PFSK-1 (cell line): ENCODE data around the gene ST8SIA6. TPM values are rescaled to one million over a fixed set of nuclear protein-coding genes. Genes with fewer than 3 reads are reported as not detected.

Source experiments
- FOXP2 ChIP-seq: optimal IDR thresholded peaks from 2 replicates; pipeline ENCODE3; 2011; ENCODE audit warnings: borderline replicate concordance, control low read depth, inconsistent platforms; ENCODE audit not compliant: insufficient read depth; ENCODE audit errors: extremely low read length, extremely low read depth
- POLR2AphosphoS5 ChIP-seq: IDR thresholded peaks from 2 replicates; pipeline ENCODE4 v1.6.1; 2012; ENCODE audit warnings: low read depth, mild to moderate bottlenecking, control low read depth, low read length, moderate library complexity
- SIN3A ChIP-seq: IDR thresholded peaks from 2 replicates; pipeline ENCODE4 v1.6.1; 2012; ENCODE audit warnings: mild to moderate bottlenecking, low read length, moderate library complexity, borderline replicate concordance; ENCODE audit not compliant: insufficient read depth
- TAF1 ChIP-seq: IDR thresholded peaks from 2 replicates; pipeline ENCODE4 v1.6.1; 2012; ENCODE audit warnings: low read length, control low read depth, borderline replicate concordance; ENCODE audit not compliant: insufficient read depth
- polyA plus RNA-seq: library from polyadenylated mRNA; unstranded; fragments of >200 nt; gene quantifications from one replicate; pipeline ENCODE4 v1.2.1, GENCODE V29; 2012; ENCODE audit warnings: low read depth, missing spikeins; ENCODE audit not compliant: insufficient read length
- TF ChIP-seq, protein P1 (sequence below), 2 experiments: IDR thresholded peaks; 2 replicates each; pipeline versions ENCODE4 v1.6.1 to v1.8.0; 2011 to 2012; ENCODE audit warnings: low read depth in 2 of 2, low read length in 2 of 2, control low read depth in 1 of 2, inconsistent platforms in 1 of 2, mild to moderate bottlenecking in 1 of 2, moderate library complexity in 1 of 2; ENCODE audit not compliant: insufficient read depth in 1 of 2

Gene ST8SIA6, protein sequence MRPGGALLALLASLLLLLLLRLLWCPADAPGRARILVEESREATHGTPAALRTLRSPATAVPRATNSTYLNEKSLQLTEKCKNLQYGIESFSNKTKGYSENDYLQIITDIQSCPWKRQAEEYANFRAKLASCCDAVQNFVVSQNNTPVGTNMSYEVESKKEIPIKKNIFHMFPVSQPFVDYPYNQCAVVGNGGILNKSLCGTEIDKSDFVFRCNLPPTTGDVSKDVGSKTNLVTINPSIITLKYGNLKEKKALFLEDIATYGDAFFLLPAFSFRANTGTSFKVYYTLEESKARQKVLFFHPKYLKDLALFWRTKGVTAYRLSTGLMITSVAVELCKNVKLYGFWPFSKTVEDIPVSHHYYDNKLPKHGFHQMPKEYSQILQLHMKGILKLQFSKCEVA
- not detected for polyA plus RNA-seq

DNA sequence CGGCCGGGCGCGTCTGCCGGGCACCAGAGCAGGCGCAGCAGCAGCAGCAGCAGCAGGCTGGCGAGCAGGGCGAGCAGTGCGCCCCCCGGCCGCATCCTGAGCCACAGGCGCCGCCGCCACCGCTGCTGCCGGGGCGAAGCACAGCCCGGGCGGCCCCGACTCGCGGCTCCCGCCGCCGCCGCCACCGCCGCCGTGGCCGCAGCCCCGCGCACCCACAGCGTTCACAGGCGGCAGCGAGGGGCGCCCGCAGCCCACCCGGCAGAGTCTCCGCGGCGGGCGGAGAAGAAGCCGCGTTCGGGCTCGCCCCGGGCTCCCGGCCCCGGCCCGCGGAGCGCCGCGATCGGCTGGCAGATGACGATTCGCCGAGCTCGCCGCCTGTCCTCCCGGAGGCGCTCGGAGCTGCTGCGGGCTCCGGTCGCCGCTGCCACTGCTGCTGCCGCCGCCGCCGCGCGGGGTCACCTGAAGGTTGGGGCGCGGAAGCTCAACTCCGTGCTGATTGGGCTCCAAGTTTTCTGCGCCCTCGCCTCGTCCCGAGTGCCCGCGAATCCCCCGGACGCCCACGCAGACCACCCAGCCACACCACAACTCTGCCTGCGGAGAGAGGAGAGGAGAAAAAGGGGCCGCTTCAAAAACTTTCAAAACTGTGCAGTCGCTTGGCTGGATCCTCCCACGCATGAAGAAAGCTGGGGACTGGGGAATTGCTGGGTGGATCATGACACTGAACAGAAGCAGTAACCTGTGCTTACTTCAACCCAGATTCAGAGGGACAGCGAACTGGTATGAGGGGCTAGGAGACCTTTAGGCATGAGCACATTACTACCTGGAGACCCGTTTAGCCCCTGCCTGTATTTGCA lies at the start of gene ST8SIA6:
Gene ST8SIA6, minus strand, starts transcription at position 435 of the 854 bp plus-strand sequence. Its CDS starts 340 bp downstream, at position 95.
- TF ChIP-seq POLR2AphosphoS5 (no peak), FOXP2 (no peak), SIN3A (no peak), TAF1 (no peak)
- TF ChIP-seq, protein P1, sequence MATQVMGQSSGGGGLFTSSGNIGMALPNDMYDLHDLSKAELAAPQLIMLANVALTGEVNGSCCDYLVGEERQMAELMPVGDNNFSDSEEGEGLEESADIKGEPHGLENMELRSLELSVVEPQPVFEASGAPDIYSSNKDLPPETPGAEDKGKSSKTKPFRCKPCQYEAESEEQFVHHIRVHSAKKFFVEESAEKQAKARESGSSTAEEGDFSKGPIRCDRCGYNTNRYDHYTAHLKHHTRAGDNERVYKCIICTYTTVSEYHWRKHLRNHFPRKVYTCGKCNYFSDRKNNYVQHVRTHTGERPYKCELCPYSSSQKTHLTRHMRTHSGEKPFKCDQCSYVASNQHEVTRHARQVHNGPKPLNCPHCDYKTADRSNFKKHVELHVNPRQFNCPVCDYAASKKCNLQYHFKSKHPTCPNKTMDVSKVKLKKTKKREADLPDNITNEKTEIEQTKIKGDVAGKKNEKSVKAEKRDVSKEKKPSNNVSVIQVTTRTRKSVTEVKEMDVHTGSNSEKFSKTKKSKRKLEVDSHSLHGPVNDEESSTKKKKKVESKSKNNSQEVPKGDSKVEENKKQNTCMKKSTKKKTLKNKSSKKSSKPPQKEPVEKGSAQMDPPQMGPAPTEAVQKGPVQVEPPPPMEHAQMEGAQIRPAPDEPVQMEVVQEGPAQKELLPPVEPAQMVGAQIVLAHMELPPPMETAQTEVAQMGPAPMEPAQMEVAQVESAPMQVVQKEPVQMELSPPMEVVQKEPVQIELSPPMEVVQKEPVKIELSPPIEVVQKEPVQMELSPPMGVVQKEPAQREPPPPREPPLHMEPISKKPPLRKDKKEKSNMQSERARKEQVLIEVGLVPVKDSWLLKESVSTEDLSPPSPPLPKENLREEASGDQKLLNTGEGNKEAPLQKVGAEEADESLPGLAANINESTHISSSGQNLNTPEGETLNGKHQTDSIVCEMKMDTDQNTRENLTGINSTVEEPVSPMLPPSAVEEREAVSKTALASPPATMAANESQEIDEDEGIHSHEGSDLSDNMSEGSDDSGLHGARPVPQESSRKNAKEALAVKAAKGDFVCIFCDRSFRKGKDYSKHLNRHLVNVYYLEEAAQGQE (IDR thresholded peaks at IDR 0.05; ENCODE audit: insufficient read depth in 1 of 2, low read depth in 2 of 2, low read length in 2 of 2): no peak

DNA sequence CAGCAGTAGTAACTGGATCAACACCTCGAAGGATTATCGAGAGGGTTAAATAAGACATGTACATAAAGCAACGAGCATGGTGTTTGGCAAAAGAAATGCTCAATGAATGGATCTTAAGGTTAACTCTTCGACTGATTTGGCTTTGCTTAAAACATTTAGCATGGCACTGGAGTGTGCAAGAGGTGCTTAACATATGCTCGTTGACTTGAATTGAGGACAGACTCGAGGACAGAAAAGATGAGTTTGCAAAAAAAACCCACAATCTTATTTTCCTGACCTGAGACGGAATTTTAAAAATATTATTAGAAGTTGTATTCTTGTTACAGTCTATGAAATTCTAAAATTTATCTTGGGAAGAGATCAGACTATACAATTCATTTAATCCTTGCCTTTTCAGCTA lies 49.4 kb upstream of the ST8SIA6 start:
- TF ChIP-seq POLR2AphosphoS5 (no peak), FOXP2 (no peak), SIN3A (no peak), TAF1 (no peak)
- TF ChIP-seq, protein P1 (IDR thresholded peaks at IDR 0.05; ENCODE audit: insufficient read depth in 1 of 2, low read depth in 2 of 2, low read length in 2 of 2): no peak

DNA sequence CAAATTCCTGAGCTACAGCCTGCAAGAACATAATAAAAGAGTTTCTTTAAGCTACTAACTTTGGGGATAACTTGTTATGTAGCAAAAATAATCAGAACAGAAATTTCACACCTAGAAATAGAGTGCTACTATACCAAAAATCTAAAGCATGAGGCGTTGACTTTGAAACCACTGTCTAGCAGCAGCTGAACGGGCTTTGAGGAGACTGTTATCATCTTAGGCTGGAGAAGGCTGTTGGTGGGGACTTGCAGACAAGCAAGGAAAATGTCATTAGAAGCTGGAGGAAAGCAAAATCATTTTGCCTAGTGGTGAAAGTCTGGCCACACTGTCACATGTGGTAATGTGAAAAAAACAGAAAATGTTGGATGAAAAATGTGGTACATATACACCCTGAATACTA lies 48.4 kb upstream of the ST8SIA6 start:
- TF ChIP-seq FOXP2 (no peak), TAF1 (no peak), POLR2AphosphoS5 (no peak), SIN3A (no peak)
- TF ChIP-seq, protein P1 (IDR thresholded peaks at IDR 0.05; ENCODE audit: insufficient read depth in 1 of 2, low read depth in 2 of 2, low read length in 2 of 2): no peak

DNA sequence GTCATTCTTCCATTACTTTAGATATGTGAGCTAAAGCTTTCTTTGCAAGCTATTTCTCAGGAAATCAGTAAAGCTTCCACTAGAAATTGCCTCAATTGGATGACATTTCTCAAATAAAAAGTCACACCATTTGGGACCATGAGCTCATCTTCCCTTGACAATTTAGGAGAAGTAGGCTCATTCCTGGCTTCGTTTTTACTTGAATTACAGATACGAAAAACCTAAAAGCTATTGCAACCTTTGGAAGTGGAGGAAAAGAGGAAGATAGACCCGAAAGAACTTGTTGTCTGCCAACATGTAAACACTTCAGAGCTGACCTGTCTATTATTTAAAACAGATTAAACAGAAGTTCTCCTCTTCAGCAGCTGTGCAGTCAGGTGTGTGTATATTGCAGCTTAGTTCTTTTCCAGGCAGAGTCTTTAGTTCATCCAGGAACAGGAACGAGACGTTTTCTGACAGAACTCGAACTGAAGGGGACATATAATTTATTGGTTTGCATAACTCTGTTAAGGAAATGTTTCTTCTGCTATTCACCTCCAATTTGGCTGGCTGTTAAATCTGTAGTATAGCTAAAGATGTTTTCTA lies 43.1 kb upstream of the ST8SIA6 start:
- TF ChIP-seq SIN3A (no peak), TAF1 (no peak), FOXP2 (no peak), POLR2AphosphoS5 (no peak)
- TF ChIP-seq, protein P1 (IDR thresholded peaks at IDR 0.05; ENCODE audit: insufficient read depth in 1 of 2, low read depth in 2 of 2, low read length in 2 of 2): no peak
